Calu3 (cell line): ENCODE measurements around the gene CDKL5. TPM values are rescaled to one million over a fixed set of nuclear protein-coding genes. Genes with fewer than 3 reads are reported as not detected.

Source experiments
- BruUV-seq: library from RNA; stranded (reverse); fragments of 400-500 nt; replicated peaks from 2 replicates; lab custom pipeline; 2021; lab: Mats Ljungman, UMichigan
- CTCF ChIA-PET: fragments of 300-600 bp; sonication (Branson Sonifier 250); formaldehyde crosslinking; loops from one replicate; lab custom pipeline; 2022; ENCODE audit warnings: antibody characterized with exemption; lab: Charles Lee
- DNase-seq: peaks from one replicate; pipeline ENCODE4 v3.0.0; 2022
- H3K27ac Mint-ChIP-seq: one replicate; pipeline ENCODE4 v1.8.0; 2022; ENCODE audit warnings: mixed read lengths; ENCODE audit not compliant: unreplicated experiment
- H3K27me3 Mint-ChIP-seq: one replicate; pipeline ENCODE4 v1.8.0; 2022; ENCODE audit warnings: mixed read lengths; ENCODE audit not compliant: unreplicated experiment
- H3K36me3 Mint-ChIP-seq: one replicate; pipeline ENCODE4 v1.8.0; 2022; ENCODE audit warnings: mild to moderate bottlenecking, moderate library complexity, mixed read lengths; ENCODE audit not compliant: insufficient read depth, unreplicated experiment
- H3K4me1 Mint-ChIP-seq: one replicate; pipeline ENCODE4 v1.8.0; 2022; ENCODE audit warnings: mild to moderate bottlenecking, low read depth, mixed read lengths; ENCODE audit not compliant: unreplicated experiment
- H3K4me3 Mint-ChIP-seq: one replicate; pipeline ENCODE4 v1.8.0; 2022; ENCODE audit warnings: mild to moderate bottlenecking, low read depth, moderate library complexity, mixed read lengths; ENCODE audit not compliant: unreplicated experiment
- H3K9me3 Mint-ChIP-seq: one replicate; pipeline ENCODE4 v1.8.0; 2022; ENCODE audit warnings: low read depth, mixed read lengths; ENCODE audit not compliant: unreplicated experiment
- intact Hi-C: fragments of 100-400 bp; cut with micrococcal nuclease; formaldehyde crosslinking; loops from one replicate; pipeline ENCODE4 v1.10.0; 2022; ENCODE audit not compliant: unreplicated experiment
- total RNA-seq: library from RNA; stranded (reverse); gene quantifications from 2 replicates; pipeline ENCODE4 v1.2.3, GENCODE V29; 2022
- TF ChIP-seq, protein P1 (sequence below): fragments of 200-600 bp; IDR thresholded peaks from one replicate; pipeline ENCODE4 v1.8.0; 2022; ENCODE audit warnings: antibody characterized with exemption; ENCODE audit not compliant: unreplicated experiment

The CDKL5 gene
- total RNA-seq, 1 experiment from 2014 or later, result 17.7 TPM

DNA sequence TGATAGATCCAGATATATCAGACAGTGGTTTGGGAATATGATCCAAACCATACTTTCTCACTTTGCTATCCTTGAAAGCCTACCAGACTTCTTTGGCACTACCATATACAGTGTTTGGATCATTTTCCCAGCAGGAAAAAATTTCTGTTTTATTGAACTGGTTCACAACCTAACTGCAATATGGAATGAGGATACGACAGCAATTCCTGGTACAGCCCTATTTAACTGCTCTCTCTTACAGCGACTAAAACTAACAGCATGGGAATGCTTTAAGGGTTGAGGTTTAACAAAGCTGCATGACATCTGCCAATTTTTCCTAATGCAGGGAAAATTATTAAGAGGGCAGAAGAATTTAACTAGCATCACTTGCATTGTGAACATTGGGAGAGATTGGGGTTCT lies 199.2 kb downstream of the CDKL5 start:
- TF ChIP-seq, protein P1, sequence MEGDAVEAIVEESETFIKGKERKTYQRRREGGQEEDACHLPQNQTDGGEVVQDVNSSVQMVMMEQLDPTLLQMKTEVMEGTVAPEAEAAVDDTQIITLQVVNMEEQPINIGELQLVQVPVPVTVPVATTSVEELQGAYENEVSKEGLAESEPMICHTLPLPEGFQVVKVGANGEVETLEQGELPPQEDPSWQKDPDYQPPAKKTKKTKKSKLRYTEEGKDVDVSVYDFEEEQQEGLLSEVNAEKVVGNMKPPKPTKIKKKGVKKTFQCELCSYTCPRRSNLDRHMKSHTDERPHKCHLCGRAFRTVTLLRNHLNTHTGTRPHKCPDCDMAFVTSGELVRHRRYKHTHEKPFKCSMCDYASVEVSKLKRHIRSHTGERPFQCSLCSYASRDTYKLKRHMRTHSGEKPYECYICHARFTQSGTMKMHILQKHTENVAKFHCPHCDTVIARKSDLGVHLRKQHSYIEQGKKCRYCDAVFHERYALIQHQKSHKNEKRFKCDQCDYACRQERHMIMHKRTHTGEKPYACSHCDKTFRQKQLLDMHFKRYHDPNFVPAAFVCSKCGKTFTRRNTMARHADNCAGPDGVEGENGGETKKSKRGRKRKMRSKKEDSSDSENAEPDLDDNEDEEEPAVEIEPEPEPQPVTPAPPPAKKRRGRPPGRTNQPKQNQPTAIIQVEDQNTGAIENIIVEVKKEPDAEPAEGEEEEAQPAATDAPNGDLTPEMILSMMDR, result no peak
- no peak for DNase-seq
- no peaks in the 10 kb centered on the region for H3K36me3 Mint-ChIP-seq
- H3K4me1 Mint-ChIP-seq, result peaks cover 33% of the 10 kb centered on the region
- intact Hi-C loops, result loop anchor here (5.0 kb wide), 1 partner anchor 202 kb away; no protein-coding TSS in a partner anchor
- H3K9me3 Mint-ChIP-seq, result no peaks in the 10 kb centered on the region
- BruUV-seq, result no TSS peak
- H3K27me3 Mint-ChIP-seq, result no peaks in the 10 kb centered on the region
- H3K4me3 Mint-ChIP-seq, result no peak overlapping the region
- no peak overlapping the region for H3K27ac Mint-ChIP-seq
- CTCF ChIA-PET, result no interaction called here

DNA sequence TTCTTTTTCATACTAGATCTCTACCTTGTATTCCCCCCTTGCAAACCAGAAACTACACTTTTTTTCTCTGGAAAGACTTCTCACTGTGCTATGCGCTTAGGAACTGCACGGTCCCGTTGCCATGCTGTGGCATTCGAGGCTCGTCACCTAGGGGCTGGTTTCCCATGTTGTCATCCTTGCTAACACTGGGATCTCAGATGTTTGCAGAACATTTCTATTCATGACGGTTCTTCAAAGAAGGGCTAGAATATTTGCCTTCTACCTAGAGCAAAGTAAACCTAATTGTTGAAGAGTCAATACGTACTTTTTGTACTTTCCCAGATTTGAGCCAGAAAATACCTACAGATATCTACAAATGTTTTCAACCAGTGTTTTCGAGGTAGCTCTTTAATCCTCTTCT lies 205.5 kb downstream of the CDKL5 start:
- no TSS peak for BruUV-seq
- no peak for DNase-seq
- peaks cover 3% of the 10 kb centered on the region for H3K36me3 Mint-ChIP-seq
- H3K9me3 Mint-ChIP-seq, result no peaks in the 10 kb centered on the region
- TF ChIP-seq, protein P1, result no peak
- H3K4me1 Mint-ChIP-seq, result no peaks in the 10 kb centered on the region
- H3K27me3 Mint-ChIP-seq, result no peaks in the 10 kb centered on the region
- intact Hi-C loops, result no loop called here
- H3K27ac Mint-ChIP-seq, result no peak overlapping the region
- CTCF ChIA-PET, result no interaction called here
- no peak overlapping the region for H3K4me3 Mint-ChIP-seq

DNA sequence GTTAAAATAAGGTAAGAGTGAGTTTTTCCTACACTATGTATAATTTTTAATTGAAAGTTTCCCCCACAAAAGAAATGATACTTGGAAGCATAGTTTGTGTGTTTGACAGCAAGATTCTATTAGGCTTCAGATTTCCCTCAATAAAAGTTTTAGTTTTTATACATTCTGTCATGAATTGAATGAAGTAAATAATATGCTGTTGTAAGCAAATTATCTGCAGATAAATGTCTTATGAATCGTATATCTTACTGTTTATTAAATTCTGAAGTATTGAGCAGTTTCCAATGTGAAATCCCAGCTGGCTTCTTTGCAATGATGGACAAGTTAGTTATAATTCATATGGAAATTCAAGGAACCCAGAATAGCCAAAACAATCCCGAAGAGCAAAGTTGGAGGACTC lies 213.0 kb downstream of the CDKL5 start:
- CTCF ChIA-PET, result no interaction called here
- H3K27me3 Mint-ChIP-seq, result no peaks in the 10 kb centered on the region
- TF ChIP-seq, protein P1, result no peak
- H3K36me3 Mint-ChIP-seq, result no peaks in the 10 kb centered on the region
- no peak for DNase-seq
- no peak overlapping the region for H3K27ac Mint-ChIP-seq
- no peaks in the 10 kb centered on the region for H3K9me3 Mint-ChIP-seq
- intact Hi-C loops, result no loop called here
- no peak overlapping the region for H3K4me3 Mint-ChIP-seq
- H3K4me1 Mint-ChIP-seq, result no peaks in the 10 kb centered on the region
- BruUV-seq, result no TSS peak

DNA sequence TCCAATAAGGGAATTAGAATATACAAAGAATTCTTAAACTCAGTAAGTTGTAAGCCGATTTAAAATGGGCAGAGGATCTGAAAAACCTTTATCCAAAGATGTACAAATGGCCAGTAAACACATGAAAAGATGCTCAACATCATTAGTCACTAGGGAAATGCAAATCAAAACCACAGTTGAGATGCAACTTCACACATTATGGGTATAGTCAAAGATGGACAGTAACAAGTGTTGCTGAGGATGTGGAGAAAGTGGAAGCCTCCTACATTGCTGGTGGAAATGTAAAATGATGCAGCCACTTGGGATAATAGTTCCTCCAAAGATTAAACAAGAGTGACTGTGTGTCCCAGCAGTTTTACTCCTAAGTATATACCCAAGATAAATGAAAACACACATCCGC lies 213.9 kb downstream of the CDKL5 start:
- no peaks in the 10 kb centered on the region for H3K27me3 Mint-ChIP-seq
- no TSS peak for BruUV-seq
- CTCF ChIA-PET, result no interaction called here

More for the DNA sequence above, 213.9 kb downstream of the CDKL5 start:
- H3K9me3 Mint-ChIP-seq, result no peaks in the 10 kb centered on the region
- H3K27ac Mint-ChIP-seq, result no peak overlapping the region
- no peaks in the 10 kb centered on the region for H3K4me1 Mint-ChIP-seq
- intact Hi-C loops, result no loop called here
- no peak overlapping the region for H3K4me3 Mint-ChIP-seq
- no peaks in the 10 kb centered on the region for H3K36me3 Mint-ChIP-seq
- TF ChIP-seq, protein P1, result no peak
- no peak for DNase-seq
